Iris pigment epithelial cell (primary cell): ENCODE measurements around the gene TTC19.
A peak's percentile ranks its signal among the peaks of the same experiment; 100 is the strongest.
"Not testable (repeated sequence)": the region's sequence is repeated elsewhere in the genome, so short reads cannot be mapped to it uniquely, and the experiment has no call there.

Source experiments
- DNase-seq: peaks from one replicate; pipeline ENCODE4 v3.0.0-alpha.2; 2011; ENCODE audit warnings: low read depth

Gene TTC19

GRCh38 chr17:16033729-16034349 lies 34.2 kb downstream of the TTC19 start:
- DNase-seq = no peak

DNA sequence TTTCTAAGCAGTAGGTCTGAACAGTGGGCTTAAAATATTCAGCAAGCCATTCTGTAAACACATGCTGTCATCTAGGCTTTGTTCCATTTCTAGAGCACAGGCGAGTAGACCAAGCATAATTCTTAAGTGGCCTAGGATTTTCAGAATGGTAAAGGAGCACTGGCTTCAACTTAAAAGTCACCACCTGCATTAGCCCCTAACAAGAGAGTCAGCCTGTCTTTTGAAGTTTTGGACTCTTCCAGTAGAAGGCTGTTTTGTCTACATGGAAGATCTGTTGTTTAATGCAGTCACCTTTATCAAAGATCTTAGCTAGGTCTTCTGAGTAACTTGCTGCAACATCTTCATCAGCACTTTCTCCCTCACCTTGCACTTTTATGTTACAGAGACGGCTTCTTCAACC lies 36.6 kb downstream of the TTC19 start:
- no peak for DNase-seq

GRCh38 chr17:16037636-16038035 lies 38.0 kb downstream of the TTC19 start:
- DNase-seq = peak; percentile 41

- DNase-seq = peak; percentile 69
These were observed 41.2 kb downstream of the TTC19 start for GRCh38 chr17:16040710-16041251.

DNA sequence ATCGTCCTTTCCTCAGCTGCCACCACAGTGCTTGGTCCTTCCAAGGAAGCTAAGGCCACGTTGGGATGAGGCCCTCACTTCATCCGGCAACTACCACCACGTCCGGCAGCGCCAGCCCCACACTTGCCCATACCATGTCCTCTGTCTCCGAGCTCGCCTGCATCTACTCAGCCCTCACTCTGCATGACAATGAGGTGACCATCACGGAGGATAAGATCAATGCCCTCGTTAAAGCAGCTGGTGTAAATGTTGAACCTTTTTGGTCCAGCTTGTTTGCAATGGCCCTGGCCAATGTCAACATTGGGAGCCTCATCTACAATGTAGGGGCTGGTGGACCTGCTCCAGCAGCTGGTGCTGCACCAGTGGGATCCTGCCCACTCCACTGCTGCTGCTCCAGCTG lies 44.9 kb downstream of the TTC19 start:
- DNase-seq = no peak

GRCh38 chr17:16046966-16047365 lies 47.3 kb downstream of the TTC19 start:
- peak; percentile 81 for DNase-seq

DNA sequence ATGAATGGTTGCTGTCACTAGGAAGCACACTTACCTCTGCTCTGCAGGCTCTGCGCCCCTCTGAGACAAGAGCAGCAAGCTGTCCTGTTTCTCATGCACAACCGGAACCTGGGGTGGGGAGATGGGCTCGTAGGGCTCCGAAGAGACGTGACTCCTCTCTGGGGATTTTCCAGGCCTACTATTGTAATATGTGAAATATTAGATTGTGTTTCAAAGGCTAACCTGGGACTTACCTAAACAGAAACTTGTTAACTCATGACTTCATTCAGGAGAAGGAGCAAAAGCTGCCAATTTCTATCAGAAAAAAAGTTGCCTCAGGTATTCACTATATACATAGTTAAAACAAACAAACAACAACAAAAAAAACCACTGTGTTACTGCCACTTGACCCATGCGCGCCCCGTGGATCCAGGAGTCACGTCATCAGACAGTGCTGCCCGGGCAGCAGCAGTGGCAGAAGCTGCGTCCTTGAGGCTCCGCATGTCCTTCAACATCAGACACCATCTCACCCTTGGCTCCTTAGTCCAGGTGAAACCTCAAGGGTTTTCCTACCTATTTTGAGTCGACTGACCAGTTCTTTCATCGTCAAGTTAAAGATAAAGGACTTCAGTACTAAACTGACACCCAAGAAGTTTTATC lies 49.3 kb downstream of the TTC19 start:
- no peak for DNase-seq

- no peak for DNase-seq
These were observed 51.2 kb downstream of the TTC19 start for GRCh38 chr17:16050844-16051243.

GRCh38 chr17:16052486-16052885 lies 52.9 kb downstream of the TTC19 start:
- DNase-seq = peak; percentile 24

GRCh38 chr17:16055139-16055538 lies 55.5 kb downstream of the TTC19 start:
- not testable (repeated sequence) for DNase-seq

DNA sequence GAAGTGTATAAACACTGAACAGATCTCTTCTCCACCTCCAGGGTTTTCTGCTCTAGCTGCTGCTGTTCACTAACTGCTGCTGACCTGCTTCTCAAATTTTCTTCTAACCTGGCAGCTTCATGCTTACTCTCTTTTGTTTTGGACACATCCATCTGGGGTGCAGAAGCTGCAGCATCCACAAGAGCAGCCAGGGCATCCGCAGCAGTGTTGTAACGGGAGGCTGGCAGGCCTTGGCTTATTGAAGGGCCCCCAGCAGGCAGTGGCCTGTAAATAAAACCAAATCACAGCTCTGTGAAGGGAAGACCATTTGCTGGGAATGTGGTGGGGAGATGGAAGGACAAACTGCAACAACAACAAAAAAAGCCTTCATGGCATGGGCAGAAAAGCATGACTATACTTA lies 62.0 kb downstream of the TTC19 start:
- no peak for DNase-seq

DNA sequence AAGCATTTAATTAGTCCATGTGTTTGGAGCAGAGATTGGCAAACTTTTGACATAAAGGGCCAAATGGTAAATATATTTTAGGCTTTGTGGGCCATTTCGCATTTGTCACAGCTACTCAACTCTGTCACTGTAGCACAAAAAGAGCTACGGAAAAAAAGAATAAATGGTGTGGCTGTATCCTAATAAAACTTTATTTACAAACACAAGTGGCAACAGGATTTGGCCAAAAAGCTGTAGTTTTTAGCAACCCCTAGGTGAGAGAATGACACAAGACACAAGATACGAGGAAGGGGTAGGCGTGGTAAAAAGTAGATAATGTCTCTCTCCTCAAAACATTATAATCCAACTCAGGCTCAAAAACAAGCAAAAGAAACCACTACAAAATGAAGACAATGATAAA lies 66.5 kb downstream of the TTC19 start:
- no peak for DNase-seq

DNA sequence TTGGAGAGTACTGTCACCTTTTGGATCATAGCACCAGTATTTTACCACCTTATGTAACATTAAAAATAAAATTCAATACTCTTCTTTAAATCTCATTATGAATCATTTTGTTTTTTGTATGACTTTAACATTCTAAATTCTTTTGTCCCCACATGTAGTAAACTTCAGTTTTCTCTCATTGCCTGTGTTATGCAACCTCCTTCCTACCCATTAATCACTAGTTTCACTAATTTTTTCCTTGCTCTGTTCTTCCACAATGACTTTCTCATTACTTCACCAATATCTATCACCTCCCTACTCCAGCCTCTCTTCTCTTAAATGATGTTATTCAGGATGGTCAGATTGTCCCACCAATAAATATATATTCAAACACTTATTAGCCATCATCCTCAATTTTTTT lies 68.7 kb downstream of the TTC19 start:
- peak; percentile 47 for DNase-seq

GRCh38 chr17:16072031-16072430 lies 72.4 kb downstream of the TTC19 start:
- no peak for DNase-seq

DNA sequence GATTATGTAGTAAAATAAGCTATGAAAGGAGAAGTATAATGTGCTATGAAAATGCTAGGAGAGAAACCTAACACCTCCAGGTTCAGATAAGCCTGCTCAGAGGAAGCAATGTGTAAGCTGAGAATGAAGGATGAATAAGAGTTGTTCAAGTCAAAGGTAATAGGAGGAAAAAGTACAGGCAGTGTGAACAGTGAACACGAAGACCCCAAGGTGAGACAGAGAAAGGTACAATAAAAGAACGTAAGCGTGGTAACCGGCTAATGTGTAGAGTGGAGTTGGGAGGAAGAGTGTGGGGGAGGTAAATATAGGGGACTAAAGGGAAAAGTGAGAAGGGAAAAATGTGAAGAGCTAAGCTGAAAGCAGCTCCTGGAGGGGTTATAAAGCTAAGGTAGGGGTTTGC lies 74.2 kb downstream of the TTC19 start:
- DNase-seq = peak; percentile 35

GRCh38 chr17:16074423-16074822 lies 74.8 kb downstream of the TTC19 start:
- no peak for DNase-seq

DNA sequence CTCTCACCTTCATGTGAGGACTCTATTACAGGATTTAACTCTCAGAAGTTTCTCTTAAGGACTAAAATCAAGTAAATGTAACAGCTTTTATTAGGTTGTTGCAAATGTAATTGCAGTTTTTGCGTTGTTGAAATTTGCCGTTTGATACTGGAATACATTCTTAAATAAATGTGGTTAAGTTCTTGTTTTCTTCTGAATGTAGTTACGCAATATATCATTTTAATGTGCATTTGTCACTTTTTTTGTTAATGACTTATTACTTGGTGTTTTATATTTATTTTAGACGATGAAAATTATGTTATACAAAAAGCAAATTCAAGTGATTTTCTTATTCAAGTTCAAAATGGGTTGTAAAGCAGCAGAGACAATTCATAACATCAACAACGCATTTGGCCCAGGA lies 76.3 kb downstream of the TTC19 start:
- no peak for DNase-seq
